PFSK-1 (cell line): ENCODE results near the gene SLC15A2.

ENCODE experiments used
- FOXP2 ChIP-seq: optimal IDR thresholded peaks from 2 replicates; pipeline ENCODE3; 2011; ENCODE audit warnings: borderline replicate concordance, control low read depth, inconsistent platforms; ENCODE audit not compliant: insufficient read depth; ENCODE audit errors: extremely low read length, extremely low read depth
- POLR2AphosphoS5 ChIP-seq: IDR thresholded peaks from 2 replicates; pipeline ENCODE4 v1.6.1; 2012; ENCODE audit warnings: low read depth, mild to moderate bottlenecking, control low read depth, low read length, moderate library complexity
- SIN3A ChIP-seq: IDR thresholded peaks from 2 replicates; pipeline ENCODE4 v1.6.1; 2012; ENCODE audit warnings: mild to moderate bottlenecking, low read length, moderate library complexity, borderline replicate concordance; ENCODE audit not compliant: insufficient read depth
- TAF1 ChIP-seq: IDR thresholded peaks from 2 replicates; pipeline ENCODE4 v1.6.1; 2012; ENCODE audit warnings: low read length, control low read depth, borderline replicate concordance; ENCODE audit not compliant: insufficient read depth
- TF ChIP-seq, protein P1 (sequence below), 2 experiments: IDR thresholded peaks; 2 replicates each; pipeline versions ENCODE4 v1.6.1 to v1.8.0; 2011 to 2012; ENCODE audit warnings: low read depth in 2 of 2, low read length in 2 of 2, control low read depth in 1 of 2, inconsistent platforms in 1 of 2, mild to moderate bottlenecking in 1 of 2, moderate library complexity in 1 of 2; ENCODE audit not compliant: insufficient read depth in 1 of 2

The SLC15A2 gene

DNA sequence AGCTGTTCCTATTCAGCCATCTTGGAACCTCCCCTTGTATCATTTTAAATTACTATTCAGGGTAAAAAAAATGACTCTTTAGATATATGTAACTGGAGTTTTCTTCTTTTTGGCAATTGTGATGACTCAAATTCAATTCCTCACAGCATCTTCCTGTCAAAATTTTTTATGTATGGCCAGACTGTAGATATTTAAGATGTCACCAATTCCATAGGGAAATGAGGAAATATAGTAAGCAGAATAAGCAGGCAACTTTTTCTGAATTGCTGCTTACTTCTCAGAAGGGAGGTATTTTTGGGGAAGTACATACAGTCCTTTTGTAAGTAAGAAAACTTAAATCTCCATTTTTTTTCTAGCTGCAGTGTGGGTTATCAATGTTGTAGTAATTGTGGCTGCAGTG, 30.4 kb upstream of the SLC15A2 start:
- TF ChIP-seq FOXP2 (no peak), TAF1 (no peak), SIN3A (no peak), POLR2AphosphoS5 (no peak)
- TF ChIP-seq, protein P1, sequence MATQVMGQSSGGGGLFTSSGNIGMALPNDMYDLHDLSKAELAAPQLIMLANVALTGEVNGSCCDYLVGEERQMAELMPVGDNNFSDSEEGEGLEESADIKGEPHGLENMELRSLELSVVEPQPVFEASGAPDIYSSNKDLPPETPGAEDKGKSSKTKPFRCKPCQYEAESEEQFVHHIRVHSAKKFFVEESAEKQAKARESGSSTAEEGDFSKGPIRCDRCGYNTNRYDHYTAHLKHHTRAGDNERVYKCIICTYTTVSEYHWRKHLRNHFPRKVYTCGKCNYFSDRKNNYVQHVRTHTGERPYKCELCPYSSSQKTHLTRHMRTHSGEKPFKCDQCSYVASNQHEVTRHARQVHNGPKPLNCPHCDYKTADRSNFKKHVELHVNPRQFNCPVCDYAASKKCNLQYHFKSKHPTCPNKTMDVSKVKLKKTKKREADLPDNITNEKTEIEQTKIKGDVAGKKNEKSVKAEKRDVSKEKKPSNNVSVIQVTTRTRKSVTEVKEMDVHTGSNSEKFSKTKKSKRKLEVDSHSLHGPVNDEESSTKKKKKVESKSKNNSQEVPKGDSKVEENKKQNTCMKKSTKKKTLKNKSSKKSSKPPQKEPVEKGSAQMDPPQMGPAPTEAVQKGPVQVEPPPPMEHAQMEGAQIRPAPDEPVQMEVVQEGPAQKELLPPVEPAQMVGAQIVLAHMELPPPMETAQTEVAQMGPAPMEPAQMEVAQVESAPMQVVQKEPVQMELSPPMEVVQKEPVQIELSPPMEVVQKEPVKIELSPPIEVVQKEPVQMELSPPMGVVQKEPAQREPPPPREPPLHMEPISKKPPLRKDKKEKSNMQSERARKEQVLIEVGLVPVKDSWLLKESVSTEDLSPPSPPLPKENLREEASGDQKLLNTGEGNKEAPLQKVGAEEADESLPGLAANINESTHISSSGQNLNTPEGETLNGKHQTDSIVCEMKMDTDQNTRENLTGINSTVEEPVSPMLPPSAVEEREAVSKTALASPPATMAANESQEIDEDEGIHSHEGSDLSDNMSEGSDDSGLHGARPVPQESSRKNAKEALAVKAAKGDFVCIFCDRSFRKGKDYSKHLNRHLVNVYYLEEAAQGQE (IDR thresholded peaks at IDR 0.05; ENCODE audit: insufficient read depth in 1 of 2, low read depth in 2 of 2, low read length in 2 of 2) = no peak

DNA sequence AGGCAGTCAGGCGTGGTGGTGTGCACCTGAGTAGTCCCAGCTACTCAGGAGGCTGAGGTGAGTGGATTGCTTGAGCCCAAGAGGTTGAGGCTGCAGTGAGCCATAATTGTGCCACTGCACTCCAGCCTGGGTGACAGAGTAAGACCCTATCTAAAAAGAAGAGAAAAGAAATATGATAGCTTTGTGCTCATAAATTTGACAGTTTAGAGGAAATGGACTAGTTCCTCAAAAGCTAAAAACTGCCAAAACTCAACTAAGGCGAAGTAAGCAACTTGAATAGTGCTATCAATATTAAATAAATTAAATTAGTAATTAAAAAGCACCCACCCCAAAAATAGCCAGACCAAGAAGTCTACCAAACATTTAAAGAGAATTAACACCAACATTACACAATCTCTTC, 24.5 kb upstream of the SLC15A2 start:
- no peak for TF ChIP-seq POLR2AphosphoS5
- TF ChIP-seq SIN3A = no peak
- TF ChIP-seq, protein P1 (IDR thresholded peaks at IDR 0.05; ENCODE audit: insufficient read depth in 1 of 2, low read depth in 2 of 2, low read length in 2 of 2) = no peak
- TF ChIP-seq FOXP2 = no peak
- TF ChIP-seq TAF1 = no peak

DNA sequence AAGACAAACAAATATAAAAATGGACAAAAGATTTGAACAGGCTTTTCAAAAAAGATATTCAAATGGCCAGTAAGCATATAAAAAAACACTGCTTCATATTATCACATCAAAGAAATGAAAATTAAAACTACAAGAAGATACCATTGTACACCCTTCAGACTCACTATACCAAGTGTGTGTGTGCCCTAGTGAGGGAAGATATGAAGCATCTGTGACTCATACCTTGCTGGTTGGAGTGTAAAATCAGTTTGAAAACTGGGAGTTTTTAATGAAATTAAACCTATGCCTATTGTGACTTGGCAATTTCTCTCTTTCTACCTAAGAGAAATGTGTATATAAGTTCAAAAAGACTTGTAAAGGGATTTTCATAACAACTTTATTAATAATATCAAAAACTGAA, 23.5 kb upstream of the SLC15A2 start:
- TF ChIP-seq, protein P1 (IDR thresholded peaks at IDR 0.05; ENCODE audit: insufficient read depth in 1 of 2, low read depth in 2 of 2, low read length in 2 of 2) = no peak
- no peak for TF ChIP-seq SIN3A
- no peak for TF ChIP-seq FOXP2
- no peak for TF ChIP-seq POLR2AphosphoS5
- TF ChIP-seq TAF1 = no peak

DNA sequence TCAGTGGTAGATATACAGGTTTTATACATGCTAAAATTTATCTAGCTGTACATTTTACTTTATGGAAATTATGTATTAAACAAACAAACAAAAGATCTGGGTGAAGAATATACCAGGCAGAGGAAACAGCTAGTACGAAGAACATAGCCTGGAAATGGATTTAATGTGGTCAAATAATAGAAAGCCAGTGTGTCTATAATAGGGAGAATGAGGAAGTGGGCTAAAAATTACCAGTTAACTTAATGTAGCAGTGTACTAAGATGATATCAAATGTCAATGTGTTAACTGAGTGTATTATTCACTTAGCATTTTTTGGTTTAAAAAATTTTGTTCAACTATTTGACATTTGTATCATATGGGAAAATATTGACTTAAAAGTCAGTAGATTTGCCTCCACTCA, 22.8 kb upstream of the SLC15A2 start:
- no peak for TF ChIP-seq FOXP2
- TF ChIP-seq, protein P1 (IDR thresholded peaks at IDR 0.05; ENCODE audit: insufficient read depth in 1 of 2, low read depth in 2 of 2, low read length in 2 of 2) = no peak
- no peak for TF ChIP-seq SIN3A
- TF ChIP-seq POLR2AphosphoS5 = no peak
- no peak for TF ChIP-seq TAF1

DNA sequence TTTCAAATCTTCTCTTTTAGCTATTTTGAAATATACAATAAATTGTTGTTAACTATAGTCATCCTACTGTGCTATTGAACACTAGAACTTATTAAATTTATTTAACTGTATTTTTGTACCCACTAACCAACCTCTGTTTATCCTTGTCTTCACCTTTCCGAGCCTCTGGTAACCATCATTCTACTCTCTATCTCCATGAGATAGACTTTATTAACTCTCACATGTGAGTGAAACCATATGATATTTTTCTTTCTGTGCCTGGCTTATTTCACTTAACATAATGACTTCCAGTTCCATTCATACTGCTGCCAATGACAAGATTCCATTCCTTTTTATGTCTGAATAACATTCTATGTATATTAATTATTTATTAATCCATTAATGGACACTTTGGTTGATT, 15.8 kb upstream of the SLC15A2 start:
- TF ChIP-seq POLR2AphosphoS5 = no peak
- TF ChIP-seq SIN3A = no peak
- TF ChIP-seq, protein P1 (IDR thresholded peaks at IDR 0.05; ENCODE audit: insufficient read depth in 1 of 2, low read depth in 2 of 2, low read length in 2 of 2) = no peak
- TF ChIP-seq FOXP2 = no peak
- no peak for TF ChIP-seq TAF1
